ENCODE data around the gene GSTM3.

- TF ChIP-seq, protein P1, sequence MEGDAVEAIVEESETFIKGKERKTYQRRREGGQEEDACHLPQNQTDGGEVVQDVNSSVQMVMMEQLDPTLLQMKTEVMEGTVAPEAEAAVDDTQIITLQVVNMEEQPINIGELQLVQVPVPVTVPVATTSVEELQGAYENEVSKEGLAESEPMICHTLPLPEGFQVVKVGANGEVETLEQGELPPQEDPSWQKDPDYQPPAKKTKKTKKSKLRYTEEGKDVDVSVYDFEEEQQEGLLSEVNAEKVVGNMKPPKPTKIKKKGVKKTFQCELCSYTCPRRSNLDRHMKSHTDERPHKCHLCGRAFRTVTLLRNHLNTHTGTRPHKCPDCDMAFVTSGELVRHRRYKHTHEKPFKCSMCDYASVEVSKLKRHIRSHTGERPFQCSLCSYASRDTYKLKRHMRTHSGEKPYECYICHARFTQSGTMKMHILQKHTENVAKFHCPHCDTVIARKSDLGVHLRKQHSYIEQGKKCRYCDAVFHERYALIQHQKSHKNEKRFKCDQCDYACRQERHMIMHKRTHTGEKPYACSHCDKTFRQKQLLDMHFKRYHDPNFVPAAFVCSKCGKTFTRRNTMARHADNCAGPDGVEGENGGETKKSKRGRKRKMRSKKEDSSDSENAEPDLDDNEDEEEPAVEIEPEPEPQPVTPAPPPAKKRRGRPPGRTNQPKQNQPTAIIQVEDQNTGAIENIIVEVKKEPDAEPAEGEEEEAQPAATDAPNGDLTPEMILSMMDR (optimal IDR thresholded peaks at IDR 0.05 in 1 of 3, IDR thresholded peaks at IDR 0.05 in 1 of 3, conservative IDR thresholded peaks at IDR 0.05 in 1 of 3; ENCODE audit: extremely low read depth in 1 of 3, insufficient read depth in 2 of 3, low read length in 3 of 3): no peak
- TF ChIP-seq EZH2 (IDR thresholded peaks at IDR 0.05; ENCODE audit: low read length): no peak
Observed at GRCh38 chr1:109764561-109765482, 24.0 kb upstream of the GSTM3 start.

Measured in keratinocyte (primary cell).